GM19328 (cell line): ENCODE results near the gene ZNF577.

Experiments
- ATAC-seq: cut with Tn5 transposase; IDR thresholded peaks from one replicate; pipeline ENCODE4 v1.9.1; 2021; ENCODE audit warnings: mild to moderate bottlenecking, moderate library complexity; ENCODE audit not compliant: unreplicated experiment

ZNF577 gene

DNA sequence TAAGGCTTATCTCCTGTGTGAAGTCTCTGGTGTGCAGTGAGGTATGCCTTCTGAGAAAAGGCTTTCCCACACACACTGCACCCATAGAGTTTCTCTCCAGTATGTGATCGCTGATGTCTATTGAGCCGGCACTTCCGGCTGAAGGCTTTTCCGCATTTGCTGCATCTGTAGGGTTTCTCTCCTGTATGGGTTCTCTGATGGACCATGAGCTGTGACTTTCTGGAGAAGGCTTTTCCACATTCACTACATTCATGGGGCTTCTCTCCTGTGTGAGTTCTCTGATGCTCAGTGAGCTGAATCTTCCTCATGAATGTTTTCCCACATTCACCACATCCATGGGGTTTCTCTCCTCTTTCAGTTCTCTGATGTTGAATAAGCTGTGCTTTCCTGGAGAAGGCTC is 14.7 kb downstream of the ZNF577 start:
- ATAC-seq: no peak

DNA sequence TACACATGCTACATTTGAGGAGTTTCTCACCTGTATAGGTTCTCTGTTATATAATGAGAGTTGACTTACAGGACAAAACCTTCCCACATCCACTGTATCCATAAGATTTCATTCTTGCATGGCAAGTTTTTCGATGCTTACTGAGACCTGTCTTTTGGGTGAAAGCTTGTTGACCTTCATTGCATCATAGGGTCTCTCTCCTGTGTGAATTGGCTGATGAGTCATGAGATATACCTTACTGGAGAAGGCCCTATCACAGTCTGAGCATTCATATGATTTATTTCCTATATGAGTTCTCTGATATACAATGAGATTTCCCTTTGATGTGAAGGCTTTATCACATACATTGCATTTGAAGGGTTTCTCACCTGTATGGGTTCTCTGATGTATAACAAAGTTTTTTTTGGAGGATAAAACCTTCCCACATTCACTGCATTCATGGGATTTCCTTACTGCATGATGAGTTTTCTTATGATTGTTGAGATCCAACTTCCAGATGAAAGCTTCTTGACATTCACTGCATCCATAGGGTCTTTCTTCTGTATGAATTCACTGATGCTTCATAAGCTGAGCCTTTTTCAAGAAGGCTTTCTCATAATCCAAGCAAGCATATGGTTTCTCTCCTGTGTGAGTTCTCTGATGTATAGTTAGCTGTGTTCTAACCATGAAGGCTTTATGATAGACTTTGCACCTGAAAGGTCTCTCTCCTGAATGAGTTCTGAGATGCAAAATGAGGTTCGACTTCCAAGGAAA is 25.7 kb downstream of the ZNF577 start:
- ATAC-seq: no peak

DNA sequence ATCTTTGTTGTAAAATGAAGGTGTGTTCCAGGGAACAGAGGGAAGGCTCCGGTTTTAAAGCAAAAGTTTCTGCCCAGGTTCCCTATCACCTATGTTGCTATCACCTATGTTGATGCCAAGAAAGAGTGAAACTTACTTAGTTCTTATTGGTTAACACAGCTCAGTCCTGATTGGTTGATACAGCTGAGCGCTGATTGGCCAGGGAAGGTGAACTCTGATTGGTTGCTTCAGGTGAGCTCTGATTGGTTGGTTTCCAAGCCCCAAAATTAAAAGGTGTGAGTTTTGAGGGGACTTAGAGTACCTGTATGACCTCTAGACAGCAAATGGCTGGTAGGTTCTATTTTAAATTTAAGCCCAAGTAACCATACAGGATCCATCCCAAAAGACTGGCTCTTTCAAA is 50.6 kb downstream of the ZNF577 start:
- ATAC-seq: no peak

DNA sequence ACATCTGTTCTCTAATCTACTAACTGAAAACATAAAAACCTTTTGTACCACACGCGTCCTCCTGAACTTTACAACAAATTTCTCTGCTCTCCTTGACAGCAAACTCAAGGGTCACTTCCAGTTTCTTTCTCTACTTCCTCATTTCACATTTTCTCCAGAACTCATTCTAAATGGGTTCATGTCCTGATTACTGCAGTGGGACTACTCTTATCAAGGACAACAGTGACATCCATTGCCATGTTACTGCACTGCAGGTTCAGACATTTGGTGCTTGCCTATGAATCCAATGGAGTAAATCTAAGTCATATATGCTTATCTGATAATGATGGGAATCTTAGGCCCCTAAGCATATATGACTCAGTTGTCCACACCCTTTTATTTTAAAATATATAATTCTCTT is 57.5 kb downstream of the ZNF577 start:
- no peak for ATAC-seq

DNA sequence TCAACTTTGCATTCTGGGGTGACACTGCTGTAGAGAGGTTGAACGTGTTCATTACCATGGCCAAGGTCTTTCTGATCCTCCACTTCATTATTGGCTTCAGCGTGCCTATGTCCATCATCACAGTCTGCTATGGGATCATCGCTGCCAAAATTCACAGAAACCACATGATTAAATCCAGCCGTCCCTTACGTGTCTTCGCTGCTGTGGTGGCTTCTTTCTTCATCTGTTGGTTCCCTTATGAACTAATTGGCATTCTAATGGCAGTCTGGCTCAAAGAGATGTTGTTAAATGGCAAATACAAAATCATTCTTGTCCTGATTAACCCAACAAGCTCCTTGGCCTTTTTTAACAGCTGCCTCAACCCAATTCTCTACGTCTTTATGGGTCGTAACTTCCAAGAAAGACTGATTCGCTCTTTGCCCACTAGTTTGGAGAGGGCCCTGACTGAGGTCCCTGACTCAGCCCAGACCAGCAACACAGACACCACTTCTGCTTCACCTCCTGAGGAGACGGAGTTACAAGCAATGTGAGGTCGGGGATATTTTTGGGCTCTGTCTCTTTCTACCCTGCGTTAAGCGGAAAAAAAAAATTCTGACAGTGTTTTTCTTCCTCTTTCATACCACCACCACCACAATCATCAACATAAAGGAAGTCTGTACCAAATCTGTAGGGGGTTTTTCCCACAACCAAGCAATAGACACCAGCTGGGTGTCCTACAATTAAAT is 63.3 kb downstream of the ZNF577 start:
- no peak for ATAC-seq

DNA sequence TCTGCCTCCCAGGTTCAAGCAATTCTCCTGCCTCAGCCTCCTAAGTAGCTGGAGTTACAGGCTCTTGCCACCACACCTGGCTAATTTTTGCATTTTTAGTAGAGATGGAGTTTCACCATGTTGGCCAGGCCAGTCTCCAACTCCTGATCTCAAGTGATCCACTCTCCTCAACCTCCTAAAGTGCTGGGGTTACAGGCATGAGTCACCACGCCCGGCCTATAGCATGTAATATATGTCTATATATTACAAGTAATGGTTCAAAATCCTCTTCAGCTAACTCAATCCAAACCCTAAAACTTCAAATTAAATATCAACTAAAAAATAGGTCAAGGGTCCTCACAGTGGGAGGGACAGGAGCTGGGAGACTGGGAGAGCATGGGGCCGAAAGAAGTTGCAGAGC is 64.8 kb downstream of the ZNF577 start:
- ATAC-seq: no peak

DNA sequence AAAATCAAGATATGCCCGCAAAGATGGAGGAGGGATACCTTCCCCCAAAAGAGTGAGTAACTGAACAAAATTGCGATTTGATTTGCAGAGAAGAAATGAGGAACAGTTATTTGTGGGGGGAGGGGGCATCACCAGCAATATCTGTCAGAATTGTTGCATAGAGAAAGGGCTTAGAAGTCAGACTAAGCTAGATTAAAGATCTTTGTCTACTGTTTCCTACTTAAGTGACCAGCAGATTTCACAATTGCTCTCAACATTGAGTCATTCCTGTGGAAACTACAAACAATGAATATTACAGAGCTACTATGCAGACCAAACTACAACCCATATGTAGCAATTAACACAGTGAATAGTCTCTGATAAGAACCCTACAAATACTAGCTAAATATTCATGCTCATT is 65.4 kb downstream of the ZNF577 start:
- no peak for ATAC-seq

DNA sequence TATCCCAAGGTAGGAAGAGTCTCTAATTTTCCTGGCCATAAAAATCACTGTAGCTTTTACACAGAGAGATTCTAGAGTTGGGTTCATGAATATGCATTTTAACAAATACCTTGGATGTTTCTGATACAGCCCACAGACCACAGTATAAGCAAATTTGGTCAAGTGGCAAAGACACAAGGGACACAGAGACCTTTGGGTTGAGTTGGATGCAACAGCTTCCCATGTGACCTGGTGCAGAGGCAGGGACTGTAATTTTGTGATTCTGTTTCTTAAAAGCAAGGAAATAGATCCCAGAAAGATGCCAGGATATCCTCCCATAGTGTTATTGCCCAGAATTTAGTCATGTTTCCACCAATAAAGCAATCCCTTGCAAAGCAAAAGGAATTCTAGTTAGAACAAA is 65.8 kb downstream of the ZNF577 start:
- ATAC-seq: no peak

DNA sequence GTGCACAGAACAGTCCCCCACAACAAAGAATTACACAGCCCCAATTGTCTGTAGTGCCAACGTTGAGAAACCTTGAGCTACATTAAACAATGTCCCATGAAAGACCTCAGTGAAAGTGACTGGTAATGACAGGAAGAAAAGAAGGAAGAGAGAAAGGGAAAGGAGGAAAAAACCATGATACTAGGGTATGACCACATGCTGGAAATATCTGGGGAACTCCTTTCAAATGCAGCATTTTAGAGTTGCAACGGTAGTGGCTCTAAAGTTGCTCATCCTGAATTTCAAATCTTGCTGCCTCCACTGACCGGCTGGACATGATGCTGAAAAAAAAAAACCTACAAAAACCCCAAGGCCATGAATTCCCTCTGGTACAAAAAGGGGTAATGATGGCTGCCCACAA is 66.3 kb downstream of the ZNF577 start:
- no peak for ATAC-seq
